HEK293 (cell line): ENCODE results near the gene WRNIP1.

Source experiments
- HOXC10 ChIP-seq: sonication (generic); formaldehyde crosslinking; IDR thresholded peaks from 2 replicates; pipeline ENCODE4 v1.8.1; 2023; ENCODE audit warnings: mild to moderate bottlenecking, missing genetic modification reagents
- OVOL3 ChIP-seq: fragments of 450-650 bp; formaldehyde crosslinking; IDR thresholded peaks from 2 replicates; pipeline ENCODE4 v1.5.1; 2016; ENCODE audit warnings: missing biosample characterization, missing genetic modification characterization
- YY2 ChIP-seq: fragments of 450-650 bp; formaldehyde crosslinking; IDR thresholded peaks from 2 replicates; pipeline ENCODE4 v1.5.1; 2016; ENCODE audit warnings: missing biosample characterization, missing genetic modification characterization
- ZBTB48 ChIP-seq: fragments of 450-650 bp; formaldehyde crosslinking; IDR thresholded peaks from 2 replicates; pipeline ENCODE4 v1.5.1; 2016; ENCODE audit warnings: missing biosample characterization, missing genetic modification characterization
- ZBTB8A ChIP-seq: fragments of 450-650 bp; formaldehyde crosslinking; IDR thresholded peaks from 2 replicates; pipeline ENCODE4 v1.5.1; 2016; ENCODE audit warnings: missing biosample characterization, missing genetic modification characterization
- ZFP41 ChIP-seq: fragments of 450-650 bp; formaldehyde crosslinking; IDR thresholded peaks from 2 replicates; pipeline ENCODE4 v1.5.1; 2016; ENCODE audit warnings: missing biosample characterization, missing genetic modification characterization, borderline replicate concordance
- ZNF184 ChIP-seq: fragments of 450-650 bp; IDR thresholded peaks from 2 replicates; pipeline ENCODE4 v1.5.1; 2018; ENCODE audit warnings: missing biosample characterization, mild to moderate bottlenecking, missing genetic modification characterization
- ZNF211 ChIP-seq: fragments of 450-650 bp; formaldehyde crosslinking; IDR thresholded peaks from 2 replicates; pipeline ENCODE4 v1.5.1; 2016; ENCODE audit warnings: low read depth, missing biosample characterization, missing genetic modification characterization
- ZNF248 ChIP-seq: fragments of 450-650 bp; formaldehyde crosslinking; IDR thresholded peaks from 2 replicates; pipeline ENCODE4 v1.5.1; 2017; ENCODE audit warnings: missing biosample characterization, missing genetic modification characterization
- ZNF266 ChIP-seq: fragments of 450-650 bp; formaldehyde crosslinking; IDR thresholded peaks from 2 replicates; pipeline ENCODE4 v1.5.1; 2016; ENCODE audit warnings: missing biosample characterization, missing genetic modification characterization, low read depth
- ZNF354C ChIP-seq: fragments of 450-650 bp; formaldehyde crosslinking; IDR thresholded peaks from 2 replicates; pipeline ENCODE4 v1.5.1; 2016; ENCODE audit warnings: missing biosample characterization, missing genetic modification characterization, low read depth, borderline replicate concordance
- ZNF426 ChIP-seq: fragments of 450-650 bp; formaldehyde crosslinking; IDR thresholded peaks from 2 replicates; pipeline ENCODE4 v1.5.1; 2017; ENCODE audit warnings: missing biosample characterization, missing genetic modification characterization, mild to moderate bottlenecking, inconsistent platforms, moderate library complexity
- ZNF555 ChIP-seq: fragments of 450-650 bp; formaldehyde crosslinking; conservative IDR thresholded peaks from 2 replicates; pipeline ENCODE4 v1.5.1; 2017; ENCODE audit warnings: missing biosample characterization, mild to moderate bottlenecking, missing genetic modification characterization, inconsistent platforms
- ZNF585B ChIP-seq: fragments of 450-650 bp; formaldehyde crosslinking; IDR thresholded peaks from 2 replicates; pipeline ENCODE4 v1.5.1; 2016; ENCODE audit warnings: missing biosample characterization, missing genetic modification characterization
- ZNF629 ChIP-seq: fragments of 450-650 bp; formaldehyde crosslinking; IDR thresholded peaks from 2 replicates; pipeline ENCODE4 v1.5.1; 2017; ENCODE audit warnings: missing biosample characterization, missing genetic modification characterization
- ZNF660 ChIP-seq: fragments of 450-650 bp; IDR thresholded peaks from 2 replicates; pipeline ENCODE4 v1.5.1; 2018; ENCODE audit warnings: missing biosample characterization, mild to moderate bottlenecking, missing genetic modification characterization
- ZNF785 ChIP-seq: fragments of 450-650 bp; formaldehyde crosslinking; IDR thresholded peaks from 2 replicates; pipeline ENCODE4 v1.5.1; 2016; ENCODE audit warnings: missing biosample characterization, missing genetic modification characterization
- ZNF792 ChIP-seq: fragments of 450-650 bp; formaldehyde crosslinking; IDR thresholded peaks from 2 replicates; pipeline ENCODE4 v1.5.1; 2016; ENCODE audit warnings: missing biosample characterization, missing genetic modification characterization
- TF ChIP-seq, protein P1 (sequence below): fragments of 450-650 bp; formaldehyde crosslinking; optimal IDR thresholded peaks from 2 replicates; pipeline ENCODE3; 2016; ENCODE audit warnings: missing biosample characterization, mild to moderate bottlenecking, missing genetic modification characterization
- TF ChIP-seq, protein P2 (sequence below): fragments of 450-650 bp; IDR thresholded peaks from 2 replicates; pipeline ENCODE4 v1.5.1; 2018; ENCODE audit warnings: missing biosample characterization, missing genetic modification characterization
- TF ChIP-seq, protein P3 (sequence below): fragments of 450-650 bp; formaldehyde crosslinking; IDR thresholded peaks from 2 replicates; pipeline ENCODE4 v1.5.1; 2016; ENCODE audit warnings: missing biosample characterization, missing genetic modification characterization
- TF ChIP-seq, protein P4 (sequence below): fragments of 450-650 bp; formaldehyde crosslinking; IDR thresholded peaks from 2 replicates; pipeline ENCODE4 v1.5.1; 2016; ENCODE audit warnings: missing biosample characterization, missing genetic modification characterization
- TF ChIP-seq, protein P5 (sequence below): fragments of 450-650 bp; formaldehyde crosslinking; IDR thresholded peaks from 2 replicates; pipeline ENCODE4 v1.5.1; 2016; ENCODE audit warnings: missing biosample characterization, missing genetic modification characterization, borderline replicate concordance
- TF ChIP-seq, protein P6 (sequence below): fragments of 450-650 bp; formaldehyde crosslinking; conservative IDR thresholded peaks from 2 replicates; pipeline ENCODE4 v1.5.1; 2016; ENCODE audit warnings: low read depth, missing biosample characterization, missing genetic modification characterization
- TF ChIP-seq, protein P7 (sequence below): fragments of 450-650 bp; formaldehyde crosslinking; IDR thresholded peaks from 2 replicates; pipeline ENCODE4 v1.5.1; 2016; ENCODE audit warnings: missing biosample characterization, missing genetic modification characterization, low read depth

The WRNIP1 gene

DNA sequence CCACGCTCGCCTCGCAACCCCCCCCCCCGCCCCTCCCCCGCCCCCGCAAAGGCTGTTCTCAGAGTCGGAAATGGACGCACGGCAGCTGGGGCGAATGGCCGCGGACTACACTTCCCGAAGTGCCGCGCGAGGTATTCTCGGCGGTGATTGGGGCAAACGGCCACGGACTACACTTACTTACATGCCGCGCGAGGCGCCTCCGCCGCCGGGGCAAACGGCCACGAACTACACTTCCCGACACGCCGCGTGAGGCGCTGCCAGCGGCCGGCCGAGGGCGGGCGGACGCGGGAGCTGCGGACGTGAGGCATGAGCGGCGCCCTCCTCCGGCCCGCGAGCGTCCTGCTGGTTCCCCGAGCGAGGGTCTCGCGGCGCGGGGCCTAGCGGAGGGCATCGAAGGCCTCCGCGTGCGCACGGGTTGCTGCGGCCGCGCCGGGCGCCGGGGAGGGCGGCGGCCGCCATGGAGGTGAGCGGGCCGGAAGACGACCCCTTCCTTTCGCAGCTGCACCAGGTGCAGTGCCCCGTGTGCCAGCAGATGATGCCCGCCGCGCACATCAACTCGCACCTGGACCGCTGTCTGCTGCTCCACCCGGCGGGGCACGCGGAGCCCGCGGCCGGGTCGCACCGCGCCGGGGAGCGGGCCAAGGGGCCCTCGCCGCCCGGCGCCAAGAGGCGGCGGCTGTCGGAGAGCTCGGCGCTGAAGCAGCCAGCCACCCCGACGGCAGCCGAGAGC is at the start of gene WRNIP1 (continued):
- TF ChIP-seq ZNF354C (tag by site-specific recombination) = no peak
- TF ChIP-seq, protein P1, sequence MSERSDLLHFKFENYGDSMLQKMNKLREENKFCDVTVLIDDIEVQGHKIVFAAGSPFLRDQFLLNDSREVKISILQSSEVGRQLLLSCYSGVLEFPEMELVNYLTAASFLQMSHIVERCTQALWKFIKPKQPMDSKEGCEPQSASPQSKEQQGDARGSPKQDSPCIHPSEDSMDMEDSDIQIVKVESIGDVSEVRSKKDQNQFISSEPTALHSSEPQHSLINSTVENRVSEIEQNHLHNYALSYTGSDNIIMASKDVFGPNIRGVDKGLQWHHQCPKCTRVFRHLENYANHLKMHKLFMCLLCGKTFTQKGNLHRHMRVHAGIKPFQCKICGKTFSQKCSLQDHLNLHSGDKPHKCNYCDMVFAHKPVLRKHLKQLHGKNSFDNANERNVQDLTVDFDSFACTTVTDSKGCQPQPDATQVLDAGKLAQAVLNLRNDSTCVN (tag by site-specific recombination) = peak; percentile 84
- TF ChIP-seq ZNF426 (tag by site-specific recombination) = no peak
- peak; percentile 81 for TF ChIP-seq YY2
- TF ChIP-seq ZNF792 (tag by site-specific recombination) = no peak
- TF ChIP-seq, protein P2, sequence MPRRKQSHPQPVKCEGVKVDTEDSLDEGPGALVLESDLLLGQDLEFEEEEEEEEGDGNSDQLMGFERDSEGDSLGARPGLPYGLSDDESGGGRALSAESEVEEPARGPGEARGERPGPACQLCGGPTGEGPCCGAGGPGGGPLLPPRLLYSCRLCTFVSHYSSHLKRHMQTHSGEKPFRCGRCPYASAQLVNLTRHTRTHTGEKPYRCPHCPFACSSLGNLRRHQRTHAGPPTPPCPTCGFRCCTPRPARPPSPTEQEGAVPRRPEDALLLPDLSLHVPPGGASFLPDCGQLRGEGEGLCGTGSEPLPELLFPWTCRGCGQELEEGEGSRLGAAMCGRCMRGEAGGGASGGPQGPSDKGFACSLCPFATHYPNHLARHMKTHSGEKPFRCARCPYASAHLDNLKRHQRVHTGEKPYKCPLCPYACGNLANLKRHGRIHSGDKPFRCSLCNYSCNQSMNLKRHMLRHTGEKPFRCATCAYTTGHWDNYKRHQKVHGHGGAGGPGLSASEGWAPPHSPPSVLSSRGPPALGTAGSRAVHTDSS = peak; percentile 30; the same call in 1 of the 2 replicates
- TF ChIP-seq, protein P3, sequence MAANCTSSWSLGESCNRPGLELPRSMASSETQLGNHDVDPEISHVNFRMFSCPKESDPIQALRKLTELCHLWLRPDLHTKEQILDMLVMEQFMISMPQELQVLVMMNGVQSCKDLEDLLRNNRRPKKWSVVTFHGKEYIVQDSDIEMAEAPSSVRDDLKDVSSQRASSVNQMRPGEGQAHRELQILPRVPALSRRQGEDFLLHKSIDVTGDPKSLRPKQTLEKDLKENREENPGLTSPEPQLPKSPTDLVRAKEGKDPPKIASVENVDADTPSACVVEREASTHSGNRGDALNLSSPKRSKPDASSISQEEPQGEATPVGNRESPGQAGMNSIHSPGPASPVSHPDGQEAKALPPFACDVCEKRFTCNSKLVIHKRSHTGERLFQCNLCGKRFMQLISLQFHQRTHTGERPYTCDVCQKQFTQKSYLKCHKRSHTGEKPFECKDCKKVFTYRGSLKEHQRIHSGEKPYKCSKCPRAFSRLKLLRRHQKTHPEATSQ (tag by site-specific recombination) = no peak
- TF ChIP-seq, protein P4, sequence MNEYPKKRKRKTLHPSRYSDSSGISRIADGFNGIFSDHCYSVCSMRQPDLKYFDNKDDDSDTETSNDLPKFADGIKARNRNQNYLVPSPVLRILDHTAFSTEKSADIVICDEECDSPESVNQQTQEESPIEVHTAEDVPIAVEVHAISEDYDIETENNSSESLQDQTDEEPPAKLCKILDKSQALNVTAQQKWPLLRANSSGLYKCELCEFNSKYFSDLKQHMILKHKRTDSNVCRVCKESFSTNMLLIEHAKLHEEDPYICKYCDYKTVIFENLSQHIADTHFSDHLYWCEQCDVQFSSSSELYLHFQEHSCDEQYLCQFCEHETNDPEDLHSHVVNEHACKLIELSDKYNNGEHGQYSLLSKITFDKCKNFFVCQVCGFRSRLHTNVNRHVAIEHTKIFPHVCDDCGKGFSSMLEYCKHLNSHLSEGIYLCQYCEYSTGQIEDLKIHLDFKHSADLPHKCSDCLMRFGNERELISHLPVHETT (tag by site-specific recombination) = no peak
- TF ChIP-seq ZFP41 (tag by site-specific recombination) = no peak
- TF ChIP-seq, protein P5, sequence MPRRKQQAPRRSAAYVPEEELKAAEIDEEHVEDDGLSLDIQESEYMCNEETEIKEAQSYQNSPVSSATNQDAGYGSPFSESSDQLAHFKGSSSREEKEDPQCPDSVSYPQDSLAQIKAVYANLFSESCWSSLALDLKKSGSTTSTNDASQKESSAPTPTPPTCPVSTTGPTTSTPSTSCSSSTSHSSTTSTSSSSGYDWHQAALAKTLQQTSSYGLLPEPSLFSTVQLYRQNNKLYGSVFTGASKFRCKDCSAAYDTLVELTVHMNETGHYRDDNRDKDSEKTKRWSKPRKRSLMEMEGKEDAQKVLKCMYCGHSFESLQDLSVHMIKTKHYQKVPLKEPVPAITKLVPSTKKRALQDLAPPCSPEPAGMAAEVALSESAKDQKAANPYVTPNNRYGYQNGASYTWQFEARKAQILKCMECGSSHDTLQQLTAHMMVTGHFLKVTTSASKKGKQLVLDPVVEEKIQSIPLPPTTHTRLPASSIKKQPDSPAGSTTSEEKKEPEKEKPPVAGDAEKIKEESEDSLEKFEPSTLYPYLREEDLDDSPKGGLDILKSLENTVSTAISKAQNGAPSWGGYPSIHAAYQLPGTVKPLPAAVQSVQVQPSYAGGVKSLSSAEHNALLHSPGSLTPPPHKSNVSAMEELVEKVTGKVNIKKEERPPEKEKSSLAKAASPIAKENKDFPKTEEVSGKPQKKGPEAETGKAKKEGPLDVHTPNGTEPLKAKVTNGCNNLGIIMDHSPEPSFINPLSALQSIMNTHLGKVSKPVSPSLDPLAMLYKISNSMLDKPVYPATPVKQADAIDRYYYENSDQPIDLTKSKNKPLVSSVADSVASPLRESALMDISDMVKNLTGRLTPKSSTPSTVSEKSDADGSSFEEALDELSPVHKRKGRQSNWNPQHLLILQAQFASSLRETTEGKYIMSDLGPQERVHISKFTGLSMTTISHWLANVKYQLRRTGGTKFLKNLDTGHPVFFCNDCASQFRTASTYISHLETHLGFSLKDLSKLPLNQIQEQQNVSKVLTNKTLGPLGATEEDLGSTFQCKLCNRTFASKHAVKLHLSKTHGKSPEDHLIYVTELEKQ (tag by site-specific recombination) = no peak
- TF ChIP-seq ZNF585B (tag by site-specific recombination) = no peak
- peak; percentile 18; the same call in 1 of the 2 replicates for TF ChIP-seq HOXC10 (CRISPR knock-in tag)
- TF ChIP-seq, protein P6, sequence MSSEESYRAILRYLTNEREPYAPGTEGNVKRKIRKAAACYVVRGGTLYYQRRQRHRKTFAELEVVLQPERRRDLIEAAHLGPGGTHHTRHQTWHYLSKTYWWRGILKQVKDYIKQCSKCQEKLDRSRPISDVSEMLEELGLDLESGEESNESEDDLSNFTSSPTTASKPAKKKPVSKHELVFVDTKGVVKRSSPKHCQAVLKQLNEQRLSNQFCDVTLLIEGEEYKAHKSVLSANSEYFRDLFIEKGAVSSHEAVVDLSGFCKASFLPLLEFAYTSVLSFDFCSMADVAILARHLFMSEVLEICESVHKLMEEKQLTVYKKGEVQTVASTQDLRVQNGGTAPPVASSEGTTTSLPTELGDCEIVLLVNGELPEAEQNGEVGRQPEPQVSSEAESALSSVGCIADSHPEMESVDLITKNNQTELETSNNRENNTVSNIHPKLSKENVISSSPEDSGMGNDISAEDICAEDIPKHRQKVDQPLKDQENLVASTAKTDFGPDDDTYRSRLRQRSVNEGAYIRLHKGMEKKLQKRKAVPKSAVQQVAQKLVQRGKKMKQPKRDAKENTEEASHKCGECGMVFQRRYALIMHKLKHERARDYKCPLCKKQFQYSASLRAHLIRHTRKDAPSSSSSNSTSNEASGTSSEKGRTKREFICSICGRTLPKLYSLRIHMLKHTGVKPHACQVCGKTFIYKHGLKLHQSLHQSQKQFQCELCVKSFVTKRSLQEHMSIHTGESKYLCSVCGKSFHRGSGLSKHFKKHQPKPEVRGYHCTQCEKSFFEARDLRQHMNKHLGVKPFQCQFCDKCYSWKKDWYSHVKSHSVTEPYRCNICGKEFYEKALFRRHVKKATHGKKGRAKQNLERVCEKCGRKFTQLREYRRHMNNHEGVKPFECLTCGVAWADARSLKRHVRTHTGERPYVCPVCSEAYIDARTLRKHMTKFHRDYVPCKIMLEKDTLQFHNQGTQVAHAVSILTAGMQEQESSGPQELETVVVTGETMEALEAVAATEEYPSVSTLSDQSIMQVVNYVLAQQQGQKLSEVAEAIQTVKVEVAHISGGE (tag by site-specific recombination) = 0 out of 2 replicates have a peak, but pooled peaks have one; percentile 31
- no peak for TF ChIP-seq ZNF211
- TF ChIP-seq ZNF248 (tag by site-specific recombination) = no peak
- TF ChIP-seq ZNF184 (tag by site-specific recombination) = no peak
- TF ChIP-seq ZNF629 (tag by site-specific recombination) = no peak
- TF ChIP-seq, protein P7, sequence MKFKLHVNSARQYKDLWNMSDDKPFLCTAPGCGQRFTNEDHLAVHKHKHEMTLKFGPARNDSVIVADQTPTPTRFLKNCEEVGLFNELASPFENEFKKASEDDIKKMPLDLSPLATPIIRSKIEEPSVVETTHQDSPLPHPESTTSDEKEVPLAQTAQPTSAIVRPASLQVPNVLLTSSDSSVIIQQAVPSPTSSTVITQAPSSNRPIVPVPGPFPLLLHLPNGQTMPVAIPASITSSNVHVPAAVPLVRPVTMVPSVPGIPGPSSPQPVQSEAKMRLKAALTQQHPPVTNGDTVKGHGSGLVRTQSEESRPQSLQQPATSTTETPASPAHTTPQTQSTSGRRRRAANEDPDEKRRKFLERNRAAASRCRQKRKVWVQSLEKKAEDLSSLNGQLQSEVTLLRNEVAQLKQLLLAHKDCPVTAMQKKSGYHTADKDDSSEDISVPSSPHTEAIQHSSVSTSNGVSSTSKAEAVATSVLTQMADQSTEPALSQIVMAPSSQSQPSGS (tag by site-specific recombination) = no peak
- TF ChIP-seq ZNF555 (tag by site-specific recombination) = no peak
- TF ChIP-seq OVOL3 (tag by site-specific recombination) = no peak
- TF ChIP-seq ZBTB48 (tag by site-specific recombination) = 0 out of 2 replicates have a peak, but pooled peaks have one; percentile 53
- TF ChIP-seq ZNF266 (tag by site-specific recombination) = no peak
- no peak for TF ChIP-seq ZNF785 (tag by site-specific recombination)
- TF ChIP-seq ZNF660 = peak; percentile 50
- TF ChIP-seq ZBTB8A = peak; percentile 75
